Adrenal gland (tissue), 12 donors: ENCODE results near the gene TMEM51. TPM values are rescaled to one million over a fixed set of nuclear protein-coding genes. Genes with fewer than 3 reads are reported as not detected.

ENCODE experiments used
- DNase-seq, 7 donors: peaks; one replicate each; pipeline ENCODE4 v3.0.0-alpha.2; 2019 to 2020
- H3K27ac ChIP-seq, 5 donors: fragments of 200-600 bp; sonication (generic) in 4 of 5; 1 replicate in 3 of 5; 2 replicates in 2 of 5; pipeline versions ENCODE4 v1.5.1 to v1.8.0; 2016 to 2020; ENCODE audit warnings: mild to moderate bottlenecking in 1 of 5
- H3K27me3 ChIP-seq: fragments of 200-600 bp; 2 replicates; pipeline ENCODE4 v1.8.0; 2021
- H3K36me3 ChIP-seq, 2 donors: fragments of 200-600 bp; replicated peaks in 1 of 2; 1 replicate in 1 of 2; 2 replicates in 1 of 2; pipeline versions ENCODE4 v1.5.1 to v1.8.0; 2018 to 2022
- H3K4me1 ChIP-seq, 2 donors: fragments of 200-600 bp; replicated peaks in 1 of 2; 1 replicate in 1 of 2; 2 replicates in 1 of 2; pipeline versions ENCODE4 v1.5.1 to v1.8.0; 2018 to 2021
- H3K4me3 ChIP-seq, 4 donors: fragments of 200-600 bp; sonication (generic) in 3 of 4; one replicate each; pipeline ENCODE4 v1.5.1; 2016 to 2018
- H3K9me3 ChIP-seq, 3 donors: fragments of 200-600 bp; sonication (generic) in 1 of 3; replicated peaks in 1 of 3; 1 replicate in 2 of 3; 2 replicates in 1 of 3; pipeline versions ENCODE4 v1.5.1 to v1.8.0; 2016 to 2021
- POLR2A ChIP-seq, 2 donors: fragments of 450-650 bp; IDR thresholded peaks; one replicate each; pipeline ENCODE4 v1.6.1; 2017; ENCODE audit warnings: antibody characterized with exemption in 2 of 2, mild to moderate bottlenecking in 2 of 2, moderate library complexity in 1 of 2
- WGBS, 4 donors: extraction: QIAGEN DNeasy Blood & Tissue Kit in 2 of 4; methylation state at CpG; one replicate each; pipeline versions ENCODE4 v1.1.5 to v1.1.7; 2013 to 2017; 5-methylcytosine and 5-hydroxymethylcytosine counted together
- intact Hi-C, 2 donors: fragments of 100-400 bp; cut with DNase I; formaldehyde crosslinking; loops; one replicate each; pipeline versions ENCODE4 v1.14.1 to v1.15.0; 2022 to 2023
- polyA plus RNA-seq, 3 donors: library from polyadenylated mRNA; stranded (reverse); fragments of 200-250 nt in 2 of 3; fragments of 350-450 nt in 1 of 3; fragmentation: Illumina TruSeq in 1 of 3; extraction: RNeasy Lipid Tissue Mini Kit (QIAGEN cat#74804) in 1 of 3; gene quantifications; one replicate each; pipeline ENCODE4 v1.2.3, GENCODE V29; 2013 to 2014
- total RNA-seq, 9 donors: library from RNA; depleted of rRNA in 4 of 9; stranded (reverse); fragments of >200 nt in 4 of 9; fragments of 120-200 nt in 1 of 9; fragmentation: NEBNext Ultra II Directional in 1 of 9; extraction: Animal tissue kit (Norgen Biotek cat#: 25700) in 1 of 9; gene quantifications; one replicate each; pipeline versions ENCODE4 v1.1.0 to v1.2.4, GENCODE V29; 2013 to 2023
- TF ChIP-seq, protein P1 (sequence below), 6 experiments: fragments of 450-650 bp in 4 of 6; fragments of 200-600 bp in 2 of 6; sonication (generic) in 1 of 6; IDR thresholded peaks; 1 replicate in 5 of 6; 2 replicates in 1 of 6; pipeline versions ENCODE4 v1.5.1 to v1.8.0; 2016 to 2021; ENCODE audit warnings: antibody characterized with exemption in 6 of 6, mild to moderate bottlenecking in 2 of 6, moderate library complexity in 1 of 6
- donor health status: healthy with polysubstance abuse.
- donor health status: Bipolar disorder and iron deficiency.
- donor health status: DM: yes; HTN: yes; CAD: no.
- donor health status: DM: no; HTN: no; CAD: no.
- donor health status: DM: no; HTN: no; CAD: no.
- donor health status: DM: yes; HTN: yes; CAD: no.

TMEM51 gene
- total and polyA plus RNA-seq, 12 donors, result 4.0 to 46.5 (median 31.0) TPM

GRCh38 chr1:15137809-15138208, 15.7 kb upstream of the TMEM51 start:
- Histone ChIP-seq H3K9me3 (no peaks in the 10 kb centered on the region), H3K27me3 (no peaks in the 10 kb centered on the region), H3K4me3 (no peak overlapping the region), H3K36me3 (no peaks in the 10 kb centered on the region), H3K4me1 (peaks cover 18 to 55% of the 10 kb centered on the region in 2 donors), H3K27ac (peak overlapping the region in 3 of 5 donors; percentile 2 to 91 (median 47))
- intact Hi-C loops, result no loop called here
- peak; percentile 42 to 79 (median 71) for DNase-seq
- 27 to 34% (median 29%) methylated on average over 5 to 6 of the region's 6 CpGs for whole genome bisulfite sequencing, 4 donors
- TF ChIP-seq, protein P1, sequence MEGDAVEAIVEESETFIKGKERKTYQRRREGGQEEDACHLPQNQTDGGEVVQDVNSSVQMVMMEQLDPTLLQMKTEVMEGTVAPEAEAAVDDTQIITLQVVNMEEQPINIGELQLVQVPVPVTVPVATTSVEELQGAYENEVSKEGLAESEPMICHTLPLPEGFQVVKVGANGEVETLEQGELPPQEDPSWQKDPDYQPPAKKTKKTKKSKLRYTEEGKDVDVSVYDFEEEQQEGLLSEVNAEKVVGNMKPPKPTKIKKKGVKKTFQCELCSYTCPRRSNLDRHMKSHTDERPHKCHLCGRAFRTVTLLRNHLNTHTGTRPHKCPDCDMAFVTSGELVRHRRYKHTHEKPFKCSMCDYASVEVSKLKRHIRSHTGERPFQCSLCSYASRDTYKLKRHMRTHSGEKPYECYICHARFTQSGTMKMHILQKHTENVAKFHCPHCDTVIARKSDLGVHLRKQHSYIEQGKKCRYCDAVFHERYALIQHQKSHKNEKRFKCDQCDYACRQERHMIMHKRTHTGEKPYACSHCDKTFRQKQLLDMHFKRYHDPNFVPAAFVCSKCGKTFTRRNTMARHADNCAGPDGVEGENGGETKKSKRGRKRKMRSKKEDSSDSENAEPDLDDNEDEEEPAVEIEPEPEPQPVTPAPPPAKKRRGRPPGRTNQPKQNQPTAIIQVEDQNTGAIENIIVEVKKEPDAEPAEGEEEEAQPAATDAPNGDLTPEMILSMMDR (IDR thresholded peaks at IDR 0.05), result no peak
- TF ChIP-seq POLR2A (IDR thresholded peaks at IDR 0.05), result no peak

DNA sequence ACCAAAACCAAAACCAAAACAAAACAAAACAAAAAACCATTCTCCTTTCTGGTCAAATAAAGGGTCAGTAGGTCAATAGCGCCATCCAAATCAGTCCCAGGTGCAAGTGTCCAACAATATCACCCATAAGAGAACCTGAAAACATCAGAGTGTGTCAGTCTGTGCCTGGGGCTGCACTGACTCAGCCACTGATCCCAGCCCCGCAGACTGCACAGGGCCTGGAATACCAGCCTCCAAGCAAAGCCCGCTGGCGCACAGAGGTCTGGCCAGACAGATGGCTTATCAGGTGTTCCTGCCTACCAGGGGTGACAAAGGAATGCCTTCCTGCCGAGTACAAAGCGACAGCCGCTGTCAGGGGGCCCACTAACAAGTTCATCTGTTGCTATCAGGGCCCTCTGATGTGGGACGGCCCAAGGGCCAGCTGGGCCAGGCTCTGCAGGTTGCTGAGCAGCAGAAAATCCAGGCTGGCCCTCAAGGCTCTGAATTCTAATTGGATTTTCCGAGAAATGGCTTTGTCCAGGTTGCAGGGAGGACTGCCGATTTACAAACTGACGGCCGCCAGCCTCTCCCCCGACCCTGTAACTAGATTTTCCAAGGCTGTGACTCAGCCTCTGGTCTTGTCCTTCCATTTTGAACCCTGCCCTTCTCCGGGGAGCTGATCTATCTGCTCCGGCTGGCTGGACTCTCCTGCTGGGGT, 13.7 kb upstream of the TMEM51 start:
- H3K27me3 ChIP-seq, result no peaks in the 10 kb centered on the region
- peak in 6 of 7 donors; percentile 62 to 90 (median 76) for DNase-seq
- TF ChIP-seq, protein P1 (IDR thresholded peaks at IDR 0.05), result no peak
- peak in 1 of 2 donors; percentile 40 for TF ChIP-seq POLR2A (IDR thresholded peaks at IDR 0.05)
- no peaks in the 10 kb centered on the region for H3K36me3 ChIP-seq
- 36 to 53% (median 40%) methylated on average over 8 to 15 of the region's 15 CpGs for WGBS, 4 donors
- H3K9me3 ChIP-seq, result no peaks in the 10 kb centered on the region
- intact Hi-C loops, result no loop called here
- no peak overlapping the region for H3K4me3 ChIP-seq
- H3K4me1 ChIP-seq, result peaks cover 18 to 58% of the 10 kb centered on the region in 2 donors
- H3K27ac ChIP-seq, result peak overlapping the region in 4 of 5 donors; percentile 19 to 91 (median 86)

DNA sequence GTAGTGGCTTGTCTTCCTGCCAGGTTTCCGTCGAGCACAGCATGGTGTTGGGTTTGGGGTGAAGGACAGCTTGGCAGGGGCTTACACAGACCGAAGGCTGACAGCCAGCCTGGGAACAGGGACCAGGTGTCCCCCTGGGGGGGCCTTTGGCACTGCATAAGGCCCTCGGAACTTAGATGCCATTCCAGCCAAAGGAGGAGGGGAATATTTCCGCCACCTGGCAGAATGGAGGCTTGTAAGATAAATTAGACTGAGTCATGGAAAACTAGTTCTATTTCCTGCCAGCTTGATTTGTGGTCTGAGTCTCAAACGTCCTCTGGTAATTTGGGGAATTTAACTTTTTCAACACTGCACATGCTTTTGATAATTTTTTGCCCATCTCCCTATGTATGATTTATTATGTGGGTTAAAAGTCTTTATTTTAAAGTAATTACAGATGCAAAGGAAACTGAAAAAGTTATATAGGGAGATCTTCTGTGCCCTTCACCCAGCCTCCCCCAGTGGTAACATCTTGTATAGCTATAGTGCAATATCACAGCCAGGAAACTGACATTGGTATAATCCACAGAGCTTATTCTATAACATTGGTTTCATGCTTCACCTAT, 11.5 kb upstream of the TMEM51 start:
- intact Hi-C loops, result no loop called here
- no peak for TF ChIP-seq POLR2A (IDR thresholded peaks at IDR 0.05)
- TF ChIP-seq, protein P1 (IDR thresholded peaks at IDR 0.05), result peak in 5 of 6 experiments; percentile 25 to 56 (median 38)
- Histone ChIP-seq H3K9me3 (no peaks in the 10 kb centered on the region), H3K27ac (peak overlapping the region in 4 of 5 donors; percentile 13 to 91 (median 71)), H3K27me3 (no peaks in the 10 kb centered on the region), H3K4me1 (peaks cover 28 to 74% of the 10 kb centered on the region in 2 donors), H3K36me3 (no peaks in the 10 kb centered on the region), H3K4me3 (no peak overlapping the region)
- peak; percentile 76 to 92 (median 87) for DNase-seq
- 14 to 21% (median 15%) methylated on average over 5 to 6 of the region's 6 CpGs for WGBS, 4 donors

DNA sequence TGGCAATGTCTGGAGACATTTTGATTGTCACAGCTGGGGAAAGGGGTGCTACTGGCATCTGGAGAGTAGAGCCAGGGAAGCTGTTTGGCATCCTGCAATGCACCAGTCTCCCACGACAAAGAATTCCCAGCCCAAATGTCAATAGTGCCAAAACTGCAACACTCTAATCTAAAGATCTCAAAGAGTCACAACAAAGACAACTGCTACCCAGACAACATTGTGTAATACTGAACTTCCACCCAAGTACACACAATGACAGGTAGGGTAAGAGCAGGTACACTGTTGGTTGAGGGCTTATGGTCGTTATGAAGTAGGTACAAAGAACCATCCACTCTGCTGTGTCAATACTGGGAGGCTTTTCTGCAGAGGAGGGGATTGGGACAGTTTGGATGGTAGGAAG, 8.2 kb upstream of the TMEM51 start:
- H3K36me3 ChIP-seq, result no peaks in the 10 kb centered on the region
- no peaks in the 10 kb centered on the region for H3K9me3 ChIP-seq
- intact Hi-C loops, result no loop called here
- no peak for TF ChIP-seq POLR2A (IDR thresholded peaks at IDR 0.05)
- TF ChIP-seq, protein P1 (IDR thresholded peaks at IDR 0.05), result no peak
- 72 to 83% (median 79%) methylated on average over 2 of the region's 2 CpGs for WGBS, 4 donors
- peak overlapping the region in 1 of 5 donors; percentile 78 for H3K27ac ChIP-seq
- no peak overlapping the region for H3K4me3 ChIP-seq
- DNase-seq, result no peak
- no peaks in the 10 kb centered on the region for H3K27me3 ChIP-seq
- peaks cover 25 to 68% of the 10 kb centered on the region in 2 donors for H3K4me1 ChIP-seq
